ENCODE data around the gene CDC16.

CDC16 gene

GRCh38 chr13:114212158-114212495 lies 22.6 kb upstream of the CDC16 start:
- Histone ChIP-seq H3K4me1 (ENCODE audit: insufficient read depth, low read length) (0 out of 2 replicates have a peak, but pooled peaks cover 8% of the 10 kb centered on the region), H3K9me3 (ENCODE audit: control insufficient read depth, insufficient read depth, low read length) (no peaks in the 10 kb centered on the region), H3K9ac (ENCODE audit: low read depth, low read length) (no peak overlapping the region), H3K36me3 (ENCODE audit: insufficient read depth, low read length) (no peaks in the 10 kb centered on the region)

GRCh38 chr13:114213980-114214379 lies 20.7 kb upstream of the CDC16 start:
- H3K9ac ChIP-seq (ENCODE audit: low read depth, low read length), result no peak overlapping the region
- H3K4me1 ChIP-seq (ENCODE audit: insufficient read depth, low read length), result 0 out of 2 replicates have a peak, but pooled peaks cover 8% of the 10 kb centered on the region
- H3K9me3 ChIP-seq (ENCODE audit: control insufficient read depth, insufficient read depth, low read length), result no peaks in the 10 kb centered on the region
- no peaks in the 10 kb centered on the region for H3K36me3 ChIP-seq (ENCODE audit: insufficient read depth, low read length)

- Histone ChIP-seq H3K9ac (ENCODE audit: low read depth, low read length) (no peak overlapping the region), H3K4me1 (ENCODE audit: insufficient read depth, low read length) (no peaks in the 10 kb centered on the region), H3K36me3 (ENCODE audit: insufficient read depth, low read length) (no peaks in the 10 kb centered on the region), H3K9me3 (ENCODE audit: control insufficient read depth, insufficient read depth, low read length) (no peaks in the 10 kb centered on the region)
These were observed 15.3 kb upstream of the CDC16 start for GRCh38 chr13:114219392-114219791.

GRCh38 chr13:114222461-114222968 lies 12.2 kb upstream of the CDC16 start:
- no peak overlapping the region for H3K9ac ChIP-seq (ENCODE audit: low read depth, low read length)

GRCh38 chr13:114224201-114224600 lies 10.5 kb upstream of the CDC16 start:
- H3K4me1 ChIP-seq (ENCODE audit: insufficient read depth, low read length), result peaks cover 20% of the 10 kb centered on the region
- H3K36me3 ChIP-seq (ENCODE audit: insufficient read depth, low read length), result no peaks in the 10 kb centered on the region
- no peaks in the 10 kb centered on the region for H3K9me3 ChIP-seq (ENCODE audit: control insufficient read depth, insufficient read depth, low read length)
- H3K9ac ChIP-seq (ENCODE audit: low read depth, low read length), result no peak overlapping the region

More at GRCh38 chr13:114222461-114222968, 12.2 kb upstream of the CDC16 start:
- Histone ChIP-seq H3K4me1 (ENCODE audit: insufficient read depth, low read length) (peaks cover 5% of the 10 kb centered on the region; the same call in 1 of the 2 replicates), H3K9me3 (ENCODE audit: control insufficient read depth, insufficient read depth, low read length) (no peaks in the 10 kb centered on the region), H3K36me3 (ENCODE audit: insufficient read depth, low read length) (no peaks in the 10 kb centered on the region)

- Histone ChIP-seq H3K36me3 (ENCODE audit: insufficient read depth, low read length) (no peaks in the 10 kb centered on the region), H3K9ac (ENCODE audit: low read depth, low read length) (no peak overlapping the region), H3K9me3 (ENCODE audit: control insufficient read depth, insufficient read depth, low read length) (no peaks in the 10 kb centered on the region), H3K4me1 (ENCODE audit: insufficient read depth, low read length) (peaks cover 34% of the 10 kb centered on the region)
These were observed 9.1 kb upstream of the CDC16 start for GRCh38 chr13:114225610-114226009.

- peaks cover 37% of the 10 kb centered on the region for H3K4me1 ChIP-seq (ENCODE audit: insufficient read depth, low read length)
- H3K36me3 ChIP-seq (ENCODE audit: insufficient read depth, low read length), result no peaks in the 10 kb centered on the region
- no peaks in the 10 kb centered on the region for H3K9me3 ChIP-seq (ENCODE audit: control insufficient read depth, insufficient read depth, low read length)
- H3K9ac ChIP-seq (ENCODE audit: low read depth, low read length), result no peak overlapping the region
These were observed 8.6 kb upstream of the CDC16 start for GRCh38 chr13:114226088-114226487.

GRCh38 chr13:114226699-114227323 lies 7.9 kb upstream of the CDC16 start:
- no peaks in the 10 kb centered on the region for H3K9me3 ChIP-seq (ENCODE audit: control insufficient read depth, insufficient read depth, low read length)

GRCh38 chr13:114227528-114227927 lies 7.2 kb upstream of the CDC16 start:
- Histone ChIP-seq H3K36me3 (ENCODE audit: insufficient read depth, low read length) (no peaks in the 10 kb centered on the region), H3K4me1 (ENCODE audit: insufficient read depth, low read length) (peaks cover 37% of the 10 kb centered on the region), H3K9ac (ENCODE audit: low read depth, low read length) (no peak overlapping the region), H3K9me3 (ENCODE audit: control insufficient read depth, insufficient read depth, low read length) (no peaks in the 10 kb centered on the region)

More at GRCh38 chr13:114226699-114227323, 7.9 kb upstream of the CDC16 start:
- Histone ChIP-seq H3K36me3 (ENCODE audit: insufficient read depth, low read length) (no peaks in the 10 kb centered on the region), H3K4me1 (ENCODE audit: insufficient read depth, low read length) (peaks cover 37% of the 10 kb centered on the region), H3K9ac (ENCODE audit: low read depth, low read length) (no peak overlapping the region; the same call in 1 of the 2 replicates)

GRCh38 chr13:114228176-114228575 lies 6.5 kb upstream of the CDC16 start:
- peaks cover 39% of the 10 kb centered on the region for H3K4me1 ChIP-seq (ENCODE audit: insufficient read depth, low read length)
- H3K9ac ChIP-seq (ENCODE audit: low read depth, low read length), result no peak overlapping the region
- no peaks in the 10 kb centered on the region for H3K36me3 ChIP-seq (ENCODE audit: insufficient read depth, low read length)
- no peaks in the 10 kb centered on the region for H3K9me3 ChIP-seq (ENCODE audit: control insufficient read depth, insufficient read depth, low read length)

GRCh38 chr13:114229506-114229905 lies 5.2 kb upstream of the CDC16 start:
- Histone ChIP-seq H3K9me3 (ENCODE audit: control insufficient read depth, insufficient read depth, low read length) (no peaks in the 10 kb centered on the region), H3K9ac (ENCODE audit: low read depth, low read length) (peak overlapping the region; percentile 1; the same call in 1 of the 2 replicates), H3K4me1 (ENCODE audit: insufficient read depth, low read length) (peaks cover 47% of the 10 kb centered on the region)

GRCh38 chr13:114230117-114230516 lies 4.6 kb upstream of the CDC16 start:
- H3K4me1 ChIP-seq (ENCODE audit: insufficient read depth, low read length), result peaks cover 47% of the 10 kb centered on the region
- H3K9me3 ChIP-seq (ENCODE audit: control insufficient read depth, insufficient read depth, low read length), result no peaks in the 10 kb centered on the region
- peak overlapping the region; percentile 44; the same call in 1 of the 2 replicates for H3K9ac ChIP-seq (ENCODE audit: low read depth, low read length)
- H3K36me3 ChIP-seq (ENCODE audit: insufficient read depth, low read length), result no peaks in the 10 kb centered on the region

More at GRCh38 chr13:114229506-114229905, 5.2 kb upstream of the CDC16 start:
- H3K36me3 ChIP-seq (ENCODE audit: insufficient read depth, low read length), result no peaks in the 10 kb centered on the region

GRCh38 chr13:114230575-114230974 lies 4.1 kb upstream of the CDC16 start:
- H3K4me1 ChIP-seq (ENCODE audit: insufficient read depth, low read length), result peaks cover 47% of the 10 kb centered on the region
- no peaks in the 10 kb centered on the region for H3K36me3 ChIP-seq (ENCODE audit: insufficient read depth, low read length)
- H3K9me3 ChIP-seq (ENCODE audit: control insufficient read depth, insufficient read depth, low read length), result no peaks in the 10 kb centered on the region
- H3K9ac ChIP-seq (ENCODE audit: low read depth, low read length), result peak overlapping the region; percentile 44; the same call in 1 of the 2 replicates

GRCh38 chr13:114231886-114232285 lies 2.8 kb upstream of the CDC16 start:
- Histone ChIP-seq H3K9ac (ENCODE audit: low read depth, low read length) (no peak overlapping the region), H3K4me1 (ENCODE audit: insufficient read depth, low read length) (peaks cover 47% of the 10 kb centered on the region)

GRCh38 chr13:114234266-114234644 lies 442 bp upstream of the CDC16 start:
- peak overlapping the region; percentile 34; the same call in 1 of the 2 replicates for H3K9ac ChIP-seq (ENCODE audit: low read depth, low read length)
- H3K4me1 ChIP-seq (ENCODE audit: insufficient read depth, low read length), result peaks cover 26% of the 10 kb centered on the region
- peaks cover 13% of the 10 kb centered on the region for H3K36me3 ChIP-seq (ENCODE audit: insufficient read depth, low read length)
- no peaks in the 10 kb centered on the region for H3K9me3 ChIP-seq (ENCODE audit: control insufficient read depth, insufficient read depth, low read length)

More at GRCh38 chr13:114231886-114232285, 2.8 kb upstream of the CDC16 start:
- Histone ChIP-seq H3K36me3 (ENCODE audit: insufficient read depth, low read length) (no peaks in the 10 kb centered on the region), H3K9me3 (ENCODE audit: control insufficient read depth, insufficient read depth, low read length) (no peaks in the 10 kb centered on the region)
